Heart left ventricle (tissue), 16 donors: Measurements from ENCODE around the gene MAPKAPK3. TPM values are rescaled to one million over a fixed set of nuclear protein-coding genes. Genes with fewer than 3 reads are reported as not detected.

Experiments used
- ATAC-seq, 4 donors: fragments of 200-7000 bp; cut with Tn5 transposase; one replicate each; pipeline ENCODE4 v1.9.1; 2020 to 2022; ENCODE audit warnings: moderate library complexity in 4 of 4, mild to moderate bottlenecking in 3 of 4, moderate number of reproducible peaks in 1 of 4
- DNase-seq, 5 donors: peaks; one replicate each; pipeline ENCODE4 v3.0.0-alpha.2; 2020
- H3K27ac ChIP-seq, 12 donors: fragments of 200-600 bp; sonication (generic) in 4 of 12; one replicate each; pipeline versions ENCODE4 v1.5.0 to v1.8.0; 2016 to 2022; ENCODE audit warnings: mild to moderate bottlenecking in 2 of 12
- H3K27me3 ChIP-seq, 9 donors: fragments of 200-600 bp; sonication (generic) in 2 of 9; one replicate each; pipeline versions ENCODE4 v1.5.1 to v1.8.0; 2016 to 2022; ENCODE audit warnings: mild to moderate bottlenecking in 3 of 9
- H3K36me3 ChIP-seq, 9 donors: fragments of 200-600 bp; sonication (generic) in 2 of 9; one replicate each; pipeline versions ENCODE4 v1.5.0 to v1.8.0; 2018 to 2022; ENCODE audit warnings: mild to moderate bottlenecking in 2 of 9
- H3K4me1 ChIP-seq, 12 donors: fragments of 200-600 bp; sonication (generic) in 4 of 12; one replicate each; pipeline versions ENCODE4 v1.5.0 to v1.8.0; 2016 to 2022; ENCODE audit warnings: mild to moderate bottlenecking in 3 of 12
- H3K4me3 ChIP-seq, 12 donors: fragments of 200-600 bp; sonication (generic) in 4 of 12; one replicate each; pipeline versions ENCODE4 v1.5.0 to v1.8.0; 2017 to 2022; ENCODE audit warnings: mild to moderate bottlenecking in 9 of 12, moderate library complexity in 4 of 12
- H3K9me3 ChIP-seq, 12 donors: fragments of 200-600 bp; sonication (generic) in 4 of 12; one replicate each; pipeline versions ENCODE4 v1.5.0 to v1.8.0; 2016 to 2022; ENCODE audit warnings: mild to moderate bottlenecking in 1 of 12
- POLR2A ChIP-seq, 2 donors: fragments of 450-650 bp; IDR thresholded peaks; one replicate each; pipeline ENCODE4 v1.6.1; 2017; ENCODE audit warnings: antibody characterized with exemption in 2 of 2, mild to moderate bottlenecking in 2 of 2, moderate library complexity in 2 of 2
- WGBS, 4 donors: extraction: QIAGEN DNeasy Blood & Tissue Kit in 2 of 4; methylation state at CpG; one replicate each; pipeline versions ENCODE4 v1.1.5 to v1.1.7; 2013 to 2018; 5-methylcytosine and 5-hydroxymethylcytosine counted together
- intact Hi-C, 10 donors: fragments of 100-400 bp; cut with DNase I; formaldehyde crosslinking; loops; one replicate each; pipeline versions ENCODE4 v1.11.1 to v1.14.2; 2022
- polyA plus RNA-seq, 2 donors: library from polyadenylated mRNA; stranded (reverse); fragments of 200-250 nt; gene quantifications; one replicate each; pipeline ENCODE4 v1.2.3, GENCODE V29; 2013
- total RNA-seq, 9 donors: library from RNA; depleted of rRNA in 2 of 9; stranded (reverse); fragments of >200 nt in 2 of 9; fragmentation: NEBNext Ultra II Directional in 3 of 9; extraction: Animal tissue kit (Norgen Biotek cat#: 25700) in 3 of 9; gene quantifications; one replicate each; pipeline versions ENCODE4 v1.1.0 to v1.2.4, GENCODE V29; 2016 to 2023
- TF ChIP-seq, protein P1 (sequence below), 12 donors: fragments of 200-600 bp; sonication (generic) in 4 of 12; IDR thresholded peaks; one replicate each; pipeline versions ENCODE4 v1.5.0 to v1.8.0; 2018 to 2022; ENCODE audit warnings: antibody characterized with exemption in 12 of 12, mild to moderate bottlenecking in 5 of 12
- donor health status: ischemic (EF 13 %, LVEDD 7.1; RV severe dilation, severe dysfunction).
- donor health status: healthy with polysubstance abuse.
- donor health status: DM: no; HTN: yes; CAD: no.
- donor health status: DM: no; HTN: no; CAD: no.
- donor health status: ischemic (EF 25% LVEDD 6.9; RV normal size, moderate dysfunction).
- donor health status: ischemic (EF 25% LVEDD 5.7; RV mildly dilated, moderate dysfunction).
- donor health status: healthy.
- donor health status: DM: yes; HTN: yes; CAD: no.
- donor health status: ischemic (EF 35%, LVEDD 5.7; RV mildly dilated, moderate dysfunction).
- donor health status: nonischemic (EF 11% LVEDD 7.7; RV severe dilation, severe dysfunction).
- donor health status: DM: yes; HTN: yes; CAD: no.
- donor health status: PGD.
- donor health status: ischemic (EF 29% LVEDD 5.4; RV normal size, mild dysfunction).
- donor health status: nonischemic (EF 23%, LVEDD 6.1; RV moderate dilation, normal function).

The MAPKAPK3 gene
- total and polyA plus RNA-seq, 11 donors = 226 to 398 (median 287) TPM

DNA sequence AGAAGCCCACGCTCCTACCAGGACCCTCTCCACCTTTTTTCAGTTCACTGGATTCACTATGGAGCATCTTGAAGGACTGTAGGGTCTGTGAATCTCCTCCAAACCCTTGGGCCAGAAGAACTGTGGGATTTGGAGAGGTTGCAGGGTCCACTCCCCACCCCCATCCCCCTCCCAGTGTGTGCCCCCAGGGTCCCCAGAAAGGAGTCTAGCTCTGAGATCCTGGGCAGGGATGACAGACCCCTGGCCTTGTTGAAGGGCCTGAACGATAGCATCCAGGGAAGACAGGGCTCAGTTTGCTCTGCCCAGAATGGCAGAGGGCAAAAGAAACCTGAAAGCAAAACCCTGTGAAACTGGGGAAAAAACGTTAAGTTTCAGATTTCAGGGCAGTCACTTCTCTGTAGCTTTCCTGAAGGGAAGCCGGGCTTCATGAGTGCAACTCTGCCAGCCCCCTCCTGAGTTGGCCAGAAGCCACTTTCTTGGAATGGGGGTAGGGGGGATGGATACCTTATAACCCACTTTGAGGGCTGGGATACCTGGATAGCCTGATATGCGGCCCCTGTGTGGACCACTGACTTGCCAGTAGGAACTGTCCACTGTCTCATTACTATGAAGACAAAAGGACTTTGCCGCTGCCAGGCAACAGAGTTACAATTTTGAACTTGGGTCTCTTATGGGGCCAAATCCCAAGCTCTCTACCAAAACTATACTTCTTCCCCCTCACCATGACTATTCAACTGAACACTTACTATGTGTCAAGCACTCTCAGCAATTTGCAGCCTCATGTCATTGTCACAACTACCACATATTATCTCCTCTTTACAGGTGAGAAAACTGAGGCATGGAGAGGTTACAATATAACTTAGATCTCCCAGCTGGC is 3.7 kb upstream of the MAPKAPK3 start:
- Histone ChIP-seq H3K4me1 (peaks cover 5 to 77% (median 58%) of the 10 kb centered on the region in 12 donors), H3K9me3 (no peaks in the 10 kb centered on the region), H3K4me3 (peak overlapping the region in 7 of 12 donors; percentile 63 to 95 (median 84)), H3K27me3 (no peaks in the 10 kb centered on the region), H3K27ac (peak overlapping the region in 11 of 12 donors; percentile 77 to 100 (median 93)), H3K36me3 (peaks cover 0 to 18% (median 1%) of the 10 kb centered on the region in 9 donors)
- intact Hi-C loops = loop anchor here in 8 of 10 donors (1.0 to 10.0 kb wide), 12 partner anchors 41 to 1072 kb away; partner anchors contain the start of genes ZMYND10 (in 2 of the 8), CYB561D2 (in 1 of the 8), HEMK1 (in 1 of the 8) and NPRL2 (in 1 of the 8)
- TF ChIP-seq, protein P1, sequence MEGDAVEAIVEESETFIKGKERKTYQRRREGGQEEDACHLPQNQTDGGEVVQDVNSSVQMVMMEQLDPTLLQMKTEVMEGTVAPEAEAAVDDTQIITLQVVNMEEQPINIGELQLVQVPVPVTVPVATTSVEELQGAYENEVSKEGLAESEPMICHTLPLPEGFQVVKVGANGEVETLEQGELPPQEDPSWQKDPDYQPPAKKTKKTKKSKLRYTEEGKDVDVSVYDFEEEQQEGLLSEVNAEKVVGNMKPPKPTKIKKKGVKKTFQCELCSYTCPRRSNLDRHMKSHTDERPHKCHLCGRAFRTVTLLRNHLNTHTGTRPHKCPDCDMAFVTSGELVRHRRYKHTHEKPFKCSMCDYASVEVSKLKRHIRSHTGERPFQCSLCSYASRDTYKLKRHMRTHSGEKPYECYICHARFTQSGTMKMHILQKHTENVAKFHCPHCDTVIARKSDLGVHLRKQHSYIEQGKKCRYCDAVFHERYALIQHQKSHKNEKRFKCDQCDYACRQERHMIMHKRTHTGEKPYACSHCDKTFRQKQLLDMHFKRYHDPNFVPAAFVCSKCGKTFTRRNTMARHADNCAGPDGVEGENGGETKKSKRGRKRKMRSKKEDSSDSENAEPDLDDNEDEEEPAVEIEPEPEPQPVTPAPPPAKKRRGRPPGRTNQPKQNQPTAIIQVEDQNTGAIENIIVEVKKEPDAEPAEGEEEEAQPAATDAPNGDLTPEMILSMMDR (IDR thresholded peaks at IDR 0.05) = no peak
- 61 to 70% (median 66%) methylated on average over 5 to 6 of the region's 6 CpGs for WGBS, 4 donors
- peak in 1 of 5 donors; percentile 22 for DNase-seq
- ATAC-seq = no peak

DNA sequence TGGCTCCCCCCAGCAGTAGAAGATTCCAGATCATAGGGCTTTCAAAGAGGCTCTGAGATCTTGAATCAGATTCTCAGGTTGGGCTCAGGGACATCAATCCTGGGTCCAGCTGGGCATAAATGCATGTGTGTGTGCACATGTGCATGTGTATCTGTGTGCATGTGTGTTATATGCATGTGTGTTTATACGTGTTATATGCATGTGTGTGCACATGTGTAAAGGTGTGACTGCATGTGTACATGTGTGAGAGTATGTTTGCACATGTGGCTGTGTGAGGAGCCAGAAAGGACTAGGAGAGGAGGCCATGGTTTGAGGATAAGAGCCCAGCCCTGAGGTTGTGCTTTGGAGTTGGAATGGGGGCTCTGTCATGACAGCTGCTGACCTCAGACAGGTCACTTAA is 1.8 kb upstream of the MAPKAPK3 start:
- intact Hi-C loops = loop anchor here in 9 of 10 donors (1.0 to 10.0 kb wide), 9 partner anchors 37 to 1070 kb away; partner anchors contain the start of gene MANF (in 6 of the 9)
- DNase-seq = no peak
- no peak overlapping the region for H3K4me3 ChIP-seq
- peaks cover 5 to 75% (median 56%) of the 10 kb centered on the region in 12 donors for H3K4me1 ChIP-seq
- peaks cover 0 to 6% (median 0%) of the 10 kb centered on the region in 9 donors for H3K36me3 ChIP-seq
- no peaks in the 10 kb centered on the region for H3K27me3 ChIP-seq
- no peaks in the 10 kb centered on the region for H3K9me3 ChIP-seq
- TF ChIP-seq, protein P1 (IDR thresholded peaks at IDR 0.05) = no peak
- TF ChIP-seq POLR2A (IDR thresholded peaks at IDR 0.05) = no peak
- WGBS, 4 donors = 43 to 66% (median 56%) methylated on average over 1 of the region's 1 CpG
- no peak for ATAC-seq
- H3K27ac ChIP-seq = no peak overlapping the region

DNA sequence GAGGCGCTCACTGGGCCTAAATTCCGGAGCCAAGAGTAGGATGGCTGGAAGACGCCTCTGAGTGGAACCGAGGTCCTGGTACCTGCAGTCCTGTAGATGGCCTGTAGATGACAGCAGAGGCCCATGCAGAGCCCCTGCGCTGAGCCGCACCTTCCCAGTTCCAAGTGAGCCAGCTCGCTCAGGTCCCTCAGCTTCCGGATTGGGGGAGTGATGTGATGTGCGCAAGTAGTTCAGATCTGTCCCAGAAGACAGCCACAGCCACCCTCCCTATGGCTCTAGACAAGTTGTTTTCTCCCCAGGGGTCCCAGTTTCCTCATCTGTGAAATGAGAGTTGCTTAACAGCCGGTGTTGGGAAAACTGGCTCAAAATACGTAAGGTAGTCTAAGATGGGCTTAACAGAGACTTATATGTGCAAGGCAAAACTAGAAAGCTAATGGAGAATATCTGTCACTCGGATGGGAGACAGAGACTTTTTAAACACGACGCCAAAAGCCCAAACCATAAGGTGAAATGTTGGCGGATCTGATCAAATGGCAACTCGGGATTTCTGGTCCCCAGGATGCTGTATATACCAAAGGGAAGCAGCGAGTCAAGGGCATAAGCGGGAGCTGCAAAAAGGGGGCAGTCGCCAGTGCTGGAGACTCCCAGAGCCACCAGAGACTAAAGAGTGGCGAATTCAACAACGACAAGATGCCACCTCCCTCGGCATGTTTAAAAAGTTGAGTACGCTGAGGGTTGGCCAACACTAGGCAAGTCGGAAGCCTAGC is 765 bp upstream of the MAPKAPK3 start:
- WGBS, 4 donors = 1 to 3% (median 1%) methylated on average over 20 to 24 of the region's 24 CpGs
- intact Hi-C loops = loop anchor here in 9 of 10 donors (1.0 to 10.0 kb wide), 12 partner anchors 36 to 1069 kb away; partner anchors contain the start of genes MANF (in 6 of the 9), HEMK1 (in 1 of the 9) and RBM15B (in 1 of the 9)
- Histone ChIP-seq H3K27me3 (no peaks in the 10 kb centered on the region), H3K4me3 (peak overlapping the region; percentile 27 to 97 (median 88)), H3K27ac (peak overlapping the region in 11 of 12 donors; percentile 63 to 99 (median 97)), H3K4me1 (peaks cover 0 to 74% (median 56%) of the 10 kb centered on the region in 12 donors), H3K36me3 (no peaks in the 10 kb centered on the region), H3K9me3 (no peaks in the 10 kb centered on the region)
- TF ChIP-seq, protein P1 (IDR thresholded peaks at IDR 0.05) = peak in 11 of 12 donors; percentile 97 to 100 (median 99)
- no peak for TF ChIP-seq POLR2A (IDR thresholded peaks at IDR 0.05)
- peak; percentile 82 to 90 (median 85) for DNase-seq
- ATAC-seq = peak; percentile 27 to 52 (median 38)
